SKM-1 treated with dmso at 0.1 percent for 144 hours (cell line): ENCODE data around the gene LCOR.
A peak's percentile ranks its signal among the peaks of the same experiment; 100 is the strongest.
"Not testable (repeated sequence)": the region's sequence is repeated elsewhere in the genome, so short reads cannot be mapped to it uniquely, and the experiment has no call there.

Experiments used
- DNase-seq: peaks from one replicate; lab custom pipeline; 2025; ENCODE audit not compliant: unreplicated experiment; lab: John Stamatoyannopoulos, UW

The LCOR gene

GRCh38 chr10:96838529-96838928 lies 6.4 kb downstream of the LCOR start:
- no peak for DNase-seq

DNA sequence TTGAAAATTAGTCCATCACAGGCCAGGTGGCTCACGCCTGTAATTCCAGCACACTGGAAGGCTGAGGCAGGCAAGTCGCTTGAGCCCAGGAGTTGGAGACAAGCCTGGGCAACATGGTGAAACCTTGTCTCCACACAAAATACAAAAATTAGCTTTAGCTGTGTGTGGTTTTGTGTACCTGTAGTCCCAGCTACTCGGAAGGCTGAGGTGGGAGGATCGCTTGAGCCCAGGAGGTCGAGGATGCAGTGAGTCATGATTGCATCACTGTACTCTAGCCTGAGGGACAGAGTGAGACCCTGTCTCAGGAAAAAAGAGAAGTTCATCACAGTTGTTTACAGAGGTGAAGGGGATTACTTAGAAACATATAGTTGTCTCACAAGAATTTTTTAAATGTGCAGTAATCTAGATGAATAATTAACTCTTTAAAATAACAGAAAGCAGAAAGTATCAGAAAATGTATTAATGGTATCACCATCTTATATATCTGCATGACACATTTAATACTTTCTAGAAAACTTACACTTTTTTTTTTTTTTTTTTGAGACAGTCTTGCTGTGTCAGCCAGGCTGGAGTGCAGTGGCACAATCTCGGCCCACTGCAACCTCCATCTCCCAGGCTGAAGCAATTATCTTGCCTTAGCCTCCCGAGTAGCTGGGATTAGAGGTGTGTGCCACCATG lies 8.9 kb downstream of the LCOR start:
- DNase-seq, result peak; percentile 29

DNA sequence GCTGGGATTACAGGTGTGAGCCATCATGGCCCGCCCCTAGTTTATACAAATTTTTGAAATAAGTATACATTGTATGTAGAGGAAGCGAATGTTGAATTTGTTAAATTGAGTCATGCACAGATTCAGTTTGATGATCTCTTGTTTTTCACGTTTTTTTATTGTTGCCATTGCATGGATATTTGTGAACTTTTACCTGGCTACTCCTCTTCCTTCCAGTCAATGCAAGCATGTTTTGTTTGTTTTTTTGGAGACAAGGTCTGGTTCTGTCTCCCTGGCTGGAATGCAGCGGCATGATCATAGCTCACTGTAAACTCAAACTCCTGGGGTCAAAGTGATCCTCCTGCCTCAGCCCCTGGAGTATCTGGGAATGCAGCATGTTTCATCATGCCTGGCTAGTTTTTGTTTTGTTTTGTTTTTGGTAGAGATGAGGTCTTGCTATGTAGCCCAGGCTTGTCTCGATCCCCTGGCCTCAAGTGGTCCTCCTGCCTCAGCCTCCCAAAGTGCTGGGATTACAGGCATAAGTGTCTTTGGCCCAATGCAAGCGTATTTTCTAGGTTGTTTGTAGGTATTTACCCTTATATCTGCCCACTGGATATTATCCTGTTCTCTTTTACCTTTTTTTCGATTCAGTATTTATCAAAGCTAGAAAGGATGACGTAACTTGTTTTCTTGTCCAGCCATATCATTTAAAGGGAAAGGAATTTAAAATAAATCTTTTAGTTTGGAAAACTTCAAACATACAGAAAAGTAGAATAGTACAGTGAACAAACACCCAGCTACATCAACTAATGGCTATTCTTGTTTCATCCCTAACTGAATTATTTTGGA lies 11.0 kb downstream of the LCOR start:
- DNase-seq, result no peak

DNA sequence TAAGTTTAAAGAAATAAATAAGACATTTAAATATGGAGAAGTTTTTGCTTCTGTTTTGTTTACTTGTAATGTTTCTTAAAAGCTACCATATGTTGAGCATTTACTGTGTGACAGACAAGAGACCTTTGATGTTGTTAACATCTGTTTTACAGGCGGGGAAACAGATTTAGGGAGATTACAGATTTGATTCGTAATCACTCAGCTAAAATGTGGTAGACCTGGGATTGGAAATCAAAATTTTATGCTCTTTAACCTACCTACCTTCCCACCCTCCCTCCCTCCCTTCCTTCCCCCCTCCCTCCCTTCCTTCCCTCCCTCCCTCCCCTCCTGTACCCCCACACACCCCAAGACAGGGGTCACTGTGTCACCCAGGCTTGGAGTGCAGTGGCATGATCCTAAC lies 11.7 kb downstream of the LCOR start:
- DNase-seq, result no peak

- no peak for DNase-seq
Observed at GRCh38 chr10:96846395-96846794, 14.3 kb downstream of the LCOR start.

GRCh38 chr10:96846926-96847325 lies 14.8 kb downstream of the LCOR start:
- DNase-seq, result no peak

GRCh38 chr10:96847356-96847755 lies 15.3 kb downstream of the LCOR start:
- DNase-seq, result not testable (repeated sequence)

- DNase-seq, result no peak
Observed at GRCh38 chr10:96850113-96850512, 18.0 kb downstream of the LCOR start.

GRCh38 chr10:96850825-96851224 lies 18.7 kb downstream of the LCOR start:
- DNase-seq, result no peak

GRCh38 chr10:96851281-96851680 lies 19.2 kb downstream of the LCOR start:
- DNase-seq, result no peak

DNA sequence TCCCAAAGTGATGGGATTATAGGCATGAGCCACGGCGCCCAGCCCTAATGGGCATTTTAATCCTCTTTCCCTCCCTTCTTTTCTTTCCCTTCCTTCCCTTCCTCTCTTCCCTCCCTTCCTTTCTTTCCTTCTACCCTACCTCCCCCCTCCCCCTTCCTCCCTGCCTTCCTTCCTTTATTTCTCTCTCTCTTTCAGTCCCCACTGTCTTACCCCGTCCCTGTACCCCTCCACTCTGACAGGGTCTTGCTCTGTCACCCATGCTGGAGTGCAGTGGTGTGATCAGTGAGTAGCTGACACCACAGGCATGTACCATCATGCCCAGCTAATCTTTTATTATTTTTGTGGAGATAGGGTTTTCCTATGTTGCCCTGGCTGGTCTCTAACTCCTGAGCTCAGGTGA lies 24.2 kb downstream of the LCOR start:
- no peak for DNase-seq

- DNase-seq, result no peak
Observed at GRCh38 chr10:96857301-96858012, 25.4 kb downstream of the LCOR start.

DNA sequence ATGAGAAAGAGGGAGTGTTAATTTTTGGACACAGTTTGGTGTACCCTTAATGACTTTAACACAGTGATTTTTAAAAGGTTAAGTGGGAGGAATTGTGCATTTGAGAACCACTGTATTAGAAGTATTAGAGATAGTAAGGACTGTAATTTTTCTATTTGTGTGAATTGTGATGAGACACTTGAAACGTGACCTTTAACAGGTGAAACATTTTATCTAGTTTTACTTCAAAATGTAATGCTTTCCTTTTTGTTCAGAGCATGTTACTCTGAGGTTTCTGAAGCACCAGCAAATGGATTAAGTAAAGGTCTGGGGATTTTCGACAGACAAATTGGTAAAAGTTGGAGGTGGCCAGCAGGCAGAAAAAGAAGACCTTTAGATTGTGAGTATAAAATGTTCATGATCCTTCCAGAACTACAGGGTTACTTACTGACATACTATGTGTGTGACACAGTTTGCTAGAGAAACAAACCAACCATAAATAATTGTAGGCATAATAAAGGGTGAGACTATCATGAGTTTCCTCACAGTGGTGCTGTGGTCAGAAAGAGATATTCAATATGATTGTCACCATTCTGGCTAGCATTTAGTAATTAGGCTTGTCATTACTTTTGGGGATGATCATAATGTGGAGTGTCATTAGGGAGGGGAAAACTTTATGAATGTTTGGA lies 26.1 kb downstream of the LCOR start:
- no peak for DNase-seq

DNA sequence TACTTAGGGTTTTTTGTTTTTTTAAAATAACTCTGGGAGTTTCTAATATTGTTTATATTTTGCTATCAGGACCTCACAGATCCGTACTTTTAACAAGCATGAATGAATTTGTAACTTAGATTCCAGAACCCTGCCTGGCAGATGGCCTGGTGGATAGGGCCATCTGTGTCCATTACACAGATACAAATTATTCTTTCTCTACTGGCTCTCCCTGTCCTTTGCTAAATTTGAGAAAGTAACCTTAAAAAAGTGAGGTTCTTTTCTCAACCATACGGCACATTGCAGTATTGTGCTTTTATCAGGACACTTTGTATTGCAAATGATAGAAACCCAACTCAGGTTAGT lies 26.6 kb downstream of the LCOR start:
- no peak for DNase-seq

GRCh38 chr10:96860631-96861277 lies 28.7 kb downstream of the LCOR start:
- DNase-seq, result no peak

DNA sequence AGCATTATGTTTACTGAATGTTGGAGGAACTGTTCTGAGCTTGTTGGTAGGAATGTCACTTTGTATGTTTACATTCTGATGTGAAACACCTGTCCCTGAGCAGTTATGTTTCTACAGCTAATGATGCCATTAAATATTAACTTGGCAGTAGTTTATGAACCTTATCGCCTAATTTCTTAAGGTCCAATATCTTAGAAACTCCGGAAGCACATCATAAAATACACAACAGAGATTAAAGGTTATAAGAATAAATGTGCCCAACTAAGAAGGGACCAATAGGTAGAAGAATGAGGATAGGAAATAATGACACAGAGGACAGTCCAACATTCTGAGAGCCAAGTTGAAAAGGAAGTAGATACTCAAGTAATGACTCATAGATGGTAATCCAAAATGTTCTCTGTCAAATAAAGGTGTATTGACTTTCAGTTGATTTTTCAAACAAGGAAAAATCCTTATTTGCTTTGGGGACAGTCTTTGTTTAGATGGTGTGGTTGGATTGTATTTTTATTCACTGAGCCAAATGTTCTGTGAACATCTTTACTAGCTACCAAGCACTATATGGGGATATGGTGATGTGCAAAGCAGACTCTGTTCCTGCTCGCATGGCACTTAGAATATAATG lies 31.9 kb downstream of the LCOR start:
- DNase-seq, result no peak

DNA sequence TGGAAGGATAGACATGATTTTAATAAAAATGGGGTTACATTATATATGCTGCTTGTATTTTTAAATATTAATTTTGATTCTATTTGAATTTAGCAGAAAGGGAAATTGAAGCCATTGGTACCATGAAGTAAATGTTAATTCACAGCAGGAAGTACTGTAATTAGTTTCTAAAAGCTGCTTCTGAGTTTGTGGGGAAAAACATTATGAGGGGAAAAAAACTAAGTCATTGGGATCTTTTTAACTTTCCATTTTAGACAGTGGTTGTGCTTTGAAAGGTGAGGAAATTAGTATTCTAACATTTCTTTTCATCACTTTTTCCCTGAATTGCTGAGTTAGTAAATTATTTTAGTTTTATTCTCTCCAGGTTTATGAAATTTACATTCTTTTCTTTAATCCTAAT lies 41.0 kb downstream of the LCOR start:
- no peak for DNase-seq

DNA sequence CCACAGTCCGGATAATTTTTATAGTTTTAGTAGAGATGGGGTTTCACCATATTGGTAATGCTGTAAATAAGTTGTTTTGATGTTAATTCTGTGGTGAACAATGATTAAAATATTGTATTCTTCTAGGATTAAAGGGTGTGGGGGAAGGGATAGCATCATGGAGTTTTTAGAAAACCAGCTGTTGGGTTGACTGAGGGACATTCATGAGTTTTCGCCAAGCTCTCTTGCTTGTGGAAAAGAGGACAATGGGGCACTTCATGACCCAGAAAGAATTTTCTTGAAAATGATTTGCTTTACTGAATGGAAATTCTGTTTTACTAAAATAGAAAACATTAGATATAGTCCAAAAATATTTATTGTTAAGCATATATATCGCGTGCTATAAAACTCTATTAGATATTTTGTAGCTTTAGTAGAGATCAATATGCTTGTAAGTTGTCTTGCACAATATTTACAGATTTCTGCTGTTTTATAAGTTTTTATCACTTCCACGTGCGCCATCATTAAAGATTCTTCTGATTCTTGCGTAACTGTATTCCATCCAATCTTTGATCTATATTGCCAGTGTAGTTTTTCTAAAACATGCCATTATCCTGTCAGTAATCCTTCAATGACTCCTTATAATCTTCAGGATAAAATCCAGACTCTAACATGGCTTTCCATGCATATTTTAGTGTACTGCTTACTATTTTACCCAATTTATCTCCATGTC lies 41.8 kb downstream of the LCOR start:
- DNase-seq, result no peak

GRCh38 chr10:96878057-96878456 lies 46.0 kb downstream of the LCOR start:
- DNase-seq, result no peak

GRCh38 chr10:96880575-96880974 lies 48.5 kb downstream of the LCOR start:
- no peak for DNase-seq
